ENCODE results near the gene SCUBE3.

The SCUBE3 gene

DNA sequence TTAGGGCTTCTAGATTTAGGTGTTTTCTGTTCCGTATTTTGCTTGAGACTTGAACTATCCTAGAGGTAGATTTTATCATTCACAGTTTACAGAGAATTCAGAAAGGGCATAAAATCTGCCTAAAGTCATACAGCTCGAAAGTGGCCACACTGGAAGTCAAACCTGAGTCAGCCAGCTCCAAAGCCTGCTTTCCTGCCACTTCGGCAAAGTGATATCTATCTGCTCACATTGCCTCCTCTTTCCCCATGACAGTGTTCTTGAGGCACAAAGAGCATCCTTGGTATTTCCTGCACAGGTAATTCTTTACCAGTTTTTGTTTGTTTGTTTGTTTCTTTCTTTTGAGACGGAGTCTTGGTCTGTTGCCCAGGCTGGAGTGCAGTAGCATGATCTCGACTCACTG lies 19.4 kb upstream of the SCUBE3 start:
- Histone ChIP-seq H4K12ac (ENCODE audit: low read depth, low read length) (no peak overlapping the region), H3K23ac (ENCODE audit: low read length) (no peak overlapping the region), H3K14ac (ENCODE audit: low read length) (no peak overlapping the region), H4K8ac (ENCODE audit: low read depth, low read length) (no peak overlapping the region), H3K79me2 (ENCODE audit: control insufficient read depth, insufficient read depth, low read length, poor library complexity) (no peaks in the 10 kb centered on the region), H3K18ac (ENCODE audit: low read length) (no peak overlapping the region), H3K27ac (ENCODE audit: low read depth, low read length) (peak overlapping the region; percentile 48), H2BK5ac (ENCODE audit: low read depth, low read length, poor library complexity) (peak overlapping the region; percentile 20), H2BK12ac (ENCODE audit: low read length) (no peak overlapping the region), H3K9me3 (ENCODE audit: insufficient read depth, low read depth, low read length) (peaks cover 2% of the 10 kb centered on the region), H3K4me3 (ENCODE audit: low read depth, low read length) (no peak overlapping the region), H3K4ac (ENCODE audit: low read depth, low read length) (no peak overlapping the region), H2BK120ac (ENCODE audit: insufficient read depth, low read length, poor library complexity) (no peak overlapping the region), H2AK5ac (ENCODE audit: low read length) (no peak overlapping the region), H3K79me1 (ENCODE audit: low read length) (peaks cover 4% of the 10 kb centered on the region), H4K91ac (ENCODE audit: low read depth, low read length) (no peak overlapping the region), H3K27me3 (ENCODE audit: insufficient read depth, low read length) (no peaks in the 10 kb centered on the region), H2AFZ (ENCODE audit: insufficient read depth, low read length, poor library complexity) (no peak overlapping the region), H3K36me3 (ENCODE audit: control insufficient read depth in 1 of 2, insufficient read depth in 2 of 2, low read length in 2 of 2) (no peaks in the 10 kb centered on the region), H3K9ac (ENCODE audit: low read length) (no peak overlapping the region), H3K4me2 (ENCODE audit: low read length) (no peak overlapping the region), H3K4me1 (ENCODE audit: control insufficient read depth in 1 of 2, insufficient read depth in 2 of 2, low read length in 2 of 2) (peaks cover 12 to 21% of the 10 kb centered on the region in 2 experiments)
- WGBS (ENCODE audit: extremely low coverage, insufficient coverage, insufficient read length) = no CpG with 5 or more reads among the region's 5 CpGs
- DNase-seq = peak; percentile 64 to 83

DNA sequence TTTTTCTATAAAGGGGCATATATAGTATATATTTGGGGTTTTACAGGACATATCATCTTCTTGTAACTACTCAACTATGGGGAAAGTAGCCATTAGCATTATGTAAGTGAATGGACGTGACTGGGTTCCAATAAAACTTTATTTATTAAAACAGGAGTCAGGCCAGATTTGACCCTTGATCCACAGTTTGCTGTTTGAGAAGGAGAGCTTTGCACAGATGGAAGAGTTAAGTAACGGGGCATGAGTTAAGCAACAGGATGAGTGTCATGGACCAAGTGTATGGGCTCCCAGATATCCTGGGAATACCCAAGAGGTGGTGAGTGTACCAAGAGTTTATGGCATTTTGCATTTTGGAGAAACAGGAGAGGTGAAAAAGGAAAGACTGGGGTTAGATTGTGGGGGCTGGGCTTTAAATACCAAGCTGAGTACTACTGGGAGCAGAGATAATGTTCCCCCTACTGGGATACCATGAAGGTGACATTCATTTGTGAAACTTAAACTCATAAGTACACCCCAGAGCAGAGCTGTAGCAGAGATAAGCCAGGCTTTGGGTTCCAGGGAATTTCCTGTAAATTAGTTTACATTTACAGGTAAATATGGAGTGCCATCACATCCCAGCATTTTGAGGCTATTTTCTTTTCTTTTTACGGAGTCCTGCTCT lies 18.5 kb upstream of the SCUBE3 start:
- Histone ChIP-seq H3K4me1 (ENCODE audit: control insufficient read depth in 1 of 2, insufficient read depth in 2 of 2, low read length in 2 of 2) (peaks cover 12 to 21% of the 10 kb centered on the region in 2 experiments), H3K9ac (ENCODE audit: low read length) (no peak overlapping the region), H2AK5ac (ENCODE audit: low read length) (no peak overlapping the region), H3K4me3 (ENCODE audit: low read depth, low read length) (no peak overlapping the region), H3K79me2 (ENCODE audit: control insufficient read depth, insufficient read depth, low read length, poor library complexity) (no peaks in the 10 kb centered on the region), H2BK12ac (ENCODE audit: low read length) (no peak overlapping the region), H4K12ac (ENCODE audit: low read depth, low read length) (no peak overlapping the region), H3K4me2 (ENCODE audit: low read length) (no peak overlapping the region), H3K23ac (ENCODE audit: low read length) (no peak overlapping the region), H3K27me3 (ENCODE audit: insufficient read depth, low read length) (no peaks in the 10 kb centered on the region), H3K14ac (ENCODE audit: low read length) (no peak overlapping the region), H3K79me1 (ENCODE audit: low read length) (peaks cover 4% of the 10 kb centered on the region), H2AFZ (ENCODE audit: insufficient read depth, low read length, poor library complexity) (no peak overlapping the region), H2BK120ac (ENCODE audit: insufficient read depth, low read length, poor library complexity) (no peak overlapping the region), H3K27ac (ENCODE audit: low read depth, low read length) (no peak overlapping the region), H3K9me3 (ENCODE audit: insufficient read depth, low read depth, low read length) (peaks cover 2% of the 10 kb centered on the region), H3K4ac (ENCODE audit: low read depth, low read length) (no peak overlapping the region), H3K18ac (ENCODE audit: low read length) (no peak overlapping the region), H3K36me3 (ENCODE audit: control insufficient read depth in 1 of 2, insufficient read depth in 2 of 2, low read length in 2 of 2) (no peaks in the 10 kb centered on the region), H4K91ac (ENCODE audit: low read depth, low read length) (no peak overlapping the region), H4K8ac (ENCODE audit: low read depth, low read length) (no peak overlapping the region), H2BK5ac (ENCODE audit: low read depth, low read length, poor library complexity) (no peak overlapping the region)
- no peak for DNase-seq
- WGBS (ENCODE audit: extremely low coverage, insufficient coverage, insufficient read length) = no CpG with 5 or more reads among the region's 3 CpGs

DNA sequence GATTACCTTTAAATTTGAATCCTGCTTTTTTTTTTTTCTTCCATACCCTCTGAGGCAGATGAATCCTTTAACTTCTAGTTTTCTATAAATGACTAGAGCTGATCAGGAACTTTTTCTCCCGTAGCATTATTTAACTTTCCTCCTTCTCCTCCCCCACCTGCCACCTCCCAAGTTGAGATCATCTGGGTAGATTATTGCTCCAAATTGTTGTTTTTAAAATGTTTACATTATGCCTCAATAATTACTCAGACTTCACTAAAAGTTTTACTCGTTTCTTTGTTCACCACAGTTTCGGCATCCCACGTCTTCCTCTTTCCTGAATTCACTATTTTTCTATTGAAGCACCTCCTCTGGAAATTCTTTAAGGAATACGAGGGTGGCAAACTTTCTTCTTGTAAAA lies 16.6 kb upstream of the SCUBE3 start:
- Histone ChIP-seq H3K18ac (ENCODE audit: low read length) (no peak overlapping the region), H2BK5ac (ENCODE audit: low read depth, low read length, poor library complexity) (no peak overlapping the region), H3K9me3 (ENCODE audit: insufficient read depth, low read depth, low read length) (no peaks in the 10 kb centered on the region), H3K4me2 (ENCODE audit: low read length) (no peak overlapping the region), H4K8ac (ENCODE audit: low read depth, low read length) (no peak overlapping the region), H3K23ac (ENCODE audit: low read length) (no peak overlapping the region), H2BK120ac (ENCODE audit: insufficient read depth, low read length, poor library complexity) (no peak overlapping the region), H4K91ac (ENCODE audit: low read depth, low read length) (no peak overlapping the region), H3K14ac (ENCODE audit: low read length) (no peak overlapping the region), H3K27ac (ENCODE audit: low read depth, low read length) (no peak overlapping the region), H3K4me1 (ENCODE audit: control insufficient read depth in 1 of 2, insufficient read depth in 2 of 2, low read length in 2 of 2) (peaks cover 9 to 18% of the 10 kb centered on the region in 2 experiments), H3K79me2 (ENCODE audit: control insufficient read depth, insufficient read depth, low read length, poor library complexity) (no peaks in the 10 kb centered on the region), H3K79me1 (ENCODE audit: low read length) (no peaks in the 10 kb centered on the region), H3K36me3 (ENCODE audit: control insufficient read depth in 1 of 2, insufficient read depth in 2 of 2, low read length in 2 of 2) (no peaks in the 10 kb centered on the region), H2AFZ (ENCODE audit: insufficient read depth, low read length, poor library complexity) (no peak overlapping the region), H2BK12ac (ENCODE audit: low read length) (no peak overlapping the region), H3K9ac (ENCODE audit: low read length) (no peak overlapping the region), H2AK5ac (ENCODE audit: low read length) (no peak overlapping the region), H3K4me3 (ENCODE audit: low read depth, low read length) (no peak overlapping the region), H3K4ac (ENCODE audit: low read depth, low read length) (no peak overlapping the region), H4K12ac (ENCODE audit: low read depth, low read length) (no peak overlapping the region), H3K27me3 (ENCODE audit: insufficient read depth, low read length) (no peaks in the 10 kb centered on the region)
- DNase-seq = no peak
- WGBS (ENCODE audit: extremely low coverage, insufficient coverage, insufficient read length) = no CpG with 5 or more reads among the region's 5 CpGs

DNA sequence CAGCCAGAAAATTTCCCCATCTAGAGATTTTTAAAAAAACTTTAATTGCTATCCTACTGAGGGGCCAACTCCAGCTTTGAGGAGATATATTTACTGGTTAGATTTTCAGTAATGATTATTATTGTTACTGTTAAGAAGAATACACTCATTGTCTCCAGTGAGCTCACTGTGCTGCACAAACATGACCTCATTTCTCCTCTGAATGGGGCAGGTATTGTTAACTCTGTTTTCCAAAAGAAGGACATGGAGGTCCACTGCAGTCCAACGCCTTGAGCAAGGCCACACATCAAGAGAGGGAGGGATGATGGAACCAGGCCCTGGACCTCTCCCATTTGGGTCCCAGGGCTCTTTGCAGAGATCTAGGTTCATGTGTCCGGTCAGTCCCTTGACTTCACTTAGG lies 13.9 kb upstream of the SCUBE3 start:
- Histone ChIP-seq H3K4me3 (ENCODE audit: low read depth, low read length) (no peak overlapping the region), H3K9me3 (ENCODE audit: insufficient read depth, low read depth, low read length) (no peaks in the 10 kb centered on the region), H3K27me3 (ENCODE audit: insufficient read depth, low read length) (no peaks in the 10 kb centered on the region), H2BK5ac (ENCODE audit: low read depth, low read length, poor library complexity) (no peak overlapping the region), H2AFZ (ENCODE audit: insufficient read depth, low read length, poor library complexity) (no peak overlapping the region), H3K79me1 (ENCODE audit: low read length) (no peaks in the 10 kb centered on the region), H2BK120ac (ENCODE audit: insufficient read depth, low read length, poor library complexity) (no peak overlapping the region), H2BK12ac (ENCODE audit: low read length) (no peak overlapping the region), H4K12ac (ENCODE audit: low read depth, low read length) (no peak overlapping the region), H3K4ac (ENCODE audit: low read depth, low read length) (no peak overlapping the region), H3K36me3 (ENCODE audit: control insufficient read depth in 1 of 2, insufficient read depth in 2 of 2, low read length in 2 of 2) (no peaks in the 10 kb centered on the region), H3K14ac (ENCODE audit: low read length) (no peak overlapping the region), H3K9ac (ENCODE audit: low read length) (no peak overlapping the region), H3K27ac (ENCODE audit: low read depth, low read length) (no peak overlapping the region), H3K79me2 (ENCODE audit: control insufficient read depth, insufficient read depth, low read length, poor library complexity) (no peaks in the 10 kb centered on the region), H3K18ac (ENCODE audit: low read length) (no peak overlapping the region), H3K4me2 (ENCODE audit: low read length) (no peak overlapping the region), H3K4me1 (ENCODE audit: control insufficient read depth in 1 of 2, insufficient read depth in 2 of 2, low read length in 2 of 2) (peaks cover 0 to 4% of the 10 kb centered on the region in 2 experiments), H4K91ac (ENCODE audit: low read depth, low read length) (no peak overlapping the region), H3K23ac (ENCODE audit: low read length) (no peak overlapping the region), H2AK5ac (ENCODE audit: low read length) (no peak overlapping the region), H4K8ac (ENCODE audit: low read depth, low read length) (no peak overlapping the region)
- WGBS (ENCODE audit: extremely low coverage, insufficient coverage, insufficient read length) = no CpG with 5 or more reads among the region's 2 CpGs
- DNase-seq = no peak

Data from trophoblast cell (in vitro differentiated cells and primary cell).